Measurements from ENCODE around the gene SUPT5H. TPM values are rescaled to one million over a fixed set of nuclear protein-coding genes. Genes with fewer than 3 reads are reported as not detected.

SUPT5H gene
- total and polyA plus RNA-seq, 2 of the 8 experiments (the other 6 are each of a cell fraction or from before 2014, with no cell fraction given) = 77.8 to 111 TPM

DNA sequence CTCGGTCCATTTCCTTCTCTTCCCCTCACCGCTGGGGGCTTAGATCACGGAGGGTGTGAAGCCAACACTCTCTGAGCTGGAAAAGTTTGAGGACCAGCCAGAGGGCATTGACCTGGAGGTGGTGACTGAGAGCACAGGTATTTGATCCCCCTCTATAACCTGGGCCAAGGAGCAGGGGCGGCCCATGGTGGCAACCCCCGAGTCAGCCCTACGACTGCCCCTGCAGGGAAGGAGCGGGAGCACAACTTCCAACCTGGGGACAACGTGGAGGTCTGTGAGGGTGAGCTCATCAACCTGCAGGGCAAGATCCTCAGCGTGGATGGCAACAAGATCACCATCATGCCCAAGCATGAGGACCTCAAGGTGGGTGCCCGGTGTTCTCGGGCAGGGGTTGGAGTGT lies 23.7 kb downstream of the SUPT5H start:
- POLR2A ChIA-PET (ENCODE audit: partially characterized antibody) = interaction anchor here (0.6 to 47.8 kb wide), 9 partner anchors 11 to 47 kb away, joined by 3 to 1154 read pairs (median 4); partner anchors contain the start of genes PLEKHG2, RPS16 and TIMM50
- Histone ChIP-seq H3K4me3 (ENCODE audit: extremely low read depth in 1 of 4, insufficient read depth in 2 of 4, low read depth in 3 of 4, low read length in 4 of 4) (no peak overlapping the region), H3K79me2 (ENCODE audit: control insufficient read depth in 1 of 2, insufficient read depth in 2 of 2, low read length in 2 of 2) (no peaks in the 10 kb centered on the region), H3K27ac (ENCODE audit: low read depth, low read length) (no peak overlapping the region), H3K36me3 (ENCODE audit: control insufficient read depth in 2 of 4, insufficient read depth in 4 of 4, low read length in 3 of 4) (peaks cover 39 to 81% (median 71%) of the 10 kb centered on the region in 4 experiments), H4K20me1 (replicated peaks in 1 of 2; ENCODE audit: control insufficient read depth in 1 of 2, insufficient read depth in 2 of 2, low read length in 2 of 2) (peaks cover 2 to 23% of the 10 kb centered on the region in 2 experiments), H3K27me3 (replicated peaks in 1 of 4; ENCODE audit: control insufficient read depth in 3 of 4, extremely low read depth in 1 of 4, insufficient read depth in 3 of 4, low read length in 3 of 4) (no peaks in the 10 kb centered on the region), H2AFZ (ENCODE audit: low read length) (no peak overlapping the region), H3K4me2 (ENCODE audit: insufficient read depth in 1 of 2, low read depth in 2 of 2, low read length in 2 of 2) (no peak overlapping the region), H3K9me3 (ENCODE audit: insufficient read depth in 2 of 2, low read depth in 1 of 2, low read length in 1 of 2) (no peaks in the 10 kb centered on the region), H2BK5ac (ENCODE audit: low read depth, low read length) (no peak overlapping the region), H3K14ac (ENCODE audit: insufficient read length) (no peak overlapping the region), H4K8ac (ENCODE audit: extremely low read depth, insufficient read depth, low read length) (no peak overlapping the region), H3K23me2 (ENCODE audit: low read depth, low read length) (0 out of 2 replicates have a peak, but pooled peaks cover 1% of the 10 kb centered on the region), H2AK5ac (ENCODE audit: low read depth, low read length) (no peak overlapping the region), H4K91ac (replicated peaks; ENCODE audit: insufficient read length, low read length) (no peak overlapping the region), H2BK120ac (replicated peaks; ENCODE audit: low read depth, low read length) (no peak overlapping the region), H2BK15ac (ENCODE audit: low read length) (no peak overlapping the region), H2BK12ac (ENCODE audit: low read depth, low read length) (no peak overlapping the region), H3K9ac (replicated peaks in 1 of 4; ENCODE audit: extremely low read depth in 1 of 4, low read depth in 3 of 4, low read length in 3 of 4) (no peak overlapping the region), H3K18ac (ENCODE audit: extremely low read depth, low read length) (no peak overlapping the region), H2BK20ac (ENCODE audit: low read length) (no peak overlapping the region), H3K4me1 (replicated peaks in 1 of 4; ENCODE audit: control insufficient read depth in 3 of 4, insufficient read depth in 4 of 4, low read length in 3 of 4) (no peaks in the 10 kb centered on the region; a peak in 1 of 7 replicates), H3K23ac (ENCODE audit: insufficient read length) (no peak overlapping the region), H4K5ac (ENCODE audit: insufficient read length, low read depth, low read length) (no peak overlapping the region), H3K79me1 (ENCODE audit: low read depth, low read length) (peaks cover 14% of the 10 kb centered on the region), H3K56ac (replicated peaks; ENCODE audit: insufficient read length, low read depth, low read length) (no peak overlapping the region), H3K4ac (replicated peaks; ENCODE audit: insufficient read length, low read depth, low read length) (no peak overlapping the region)
- CTCF ChIA-PET (ENCODE audit: partially characterized antibody) = interaction anchor here (1.0 to 2.0 kb wide), 6 partner anchors 9 to 64 kb away, joined by 3 to 6 read pairs (median 5); no protein-coding TSS in a partner anchor
- TF ChIP-seq CBX8 (IDR thresholded peaks at IDR 0.05; ENCODE audit: borderline replicate concordance, low read depth, low read length) = no peak
- TF ChIP-seq, protein P1, sequence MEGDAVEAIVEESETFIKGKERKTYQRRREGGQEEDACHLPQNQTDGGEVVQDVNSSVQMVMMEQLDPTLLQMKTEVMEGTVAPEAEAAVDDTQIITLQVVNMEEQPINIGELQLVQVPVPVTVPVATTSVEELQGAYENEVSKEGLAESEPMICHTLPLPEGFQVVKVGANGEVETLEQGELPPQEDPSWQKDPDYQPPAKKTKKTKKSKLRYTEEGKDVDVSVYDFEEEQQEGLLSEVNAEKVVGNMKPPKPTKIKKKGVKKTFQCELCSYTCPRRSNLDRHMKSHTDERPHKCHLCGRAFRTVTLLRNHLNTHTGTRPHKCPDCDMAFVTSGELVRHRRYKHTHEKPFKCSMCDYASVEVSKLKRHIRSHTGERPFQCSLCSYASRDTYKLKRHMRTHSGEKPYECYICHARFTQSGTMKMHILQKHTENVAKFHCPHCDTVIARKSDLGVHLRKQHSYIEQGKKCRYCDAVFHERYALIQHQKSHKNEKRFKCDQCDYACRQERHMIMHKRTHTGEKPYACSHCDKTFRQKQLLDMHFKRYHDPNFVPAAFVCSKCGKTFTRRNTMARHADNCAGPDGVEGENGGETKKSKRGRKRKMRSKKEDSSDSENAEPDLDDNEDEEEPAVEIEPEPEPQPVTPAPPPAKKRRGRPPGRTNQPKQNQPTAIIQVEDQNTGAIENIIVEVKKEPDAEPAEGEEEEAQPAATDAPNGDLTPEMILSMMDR (IDR thresholded peaks at IDR 0.05; ENCODE audit: control extremely low read depth in 1 of 3, insufficient read depth in 1 of 3, low read depth in 1 of 3, low read length in 3 of 3) = peak in 1 of 3 experiments; percentile 4; a peak in 1 of 4 replicates
- DNase-seq (ENCODE audit: low read depth in 1 of 2, low spot score in 2 of 2) (no peak), FAIRE-seq (no peak)
- WGBS, 2 experiments (ENCODE audit: extremely low coverage in 1 of 2, insufficient coverage in 1 of 2, insufficient read length in 1 of 2, insufficient replicate concordance in 2 of 2, low coverage in 1 of 2, low lambda C conversion rate in 2 of 2, missing lambda C conversion rate in 1 of 2) = 90% methylated on average over 11 of the region's 11 CpGs; no CpG with 5 or more reads in 1 of the 2 experiments

Measured in H1 (cell line).